Measurements from ENCODE around the gene DND1.
"Not testable (repeated sequence)": the region's sequence is repeated elsewhere in the genome, so short reads cannot be mapped to it uniquely, and the experiment has no call there.

Gene DND1

GRCh38 chr5:140673187-140673976 is at the start of gene DND1:
Gene DND1 (minus strand): TSS chr5:140673576. CDS start chr5:140673542, 34 bp downstream.
- no peak for DNase-seq

- not testable (repeated sequence) for DNase-seq
These were observed 48.0 kb upstream of the DND1 start for GRCh38 chr5:140721395-140721794.

- DNase-seq = not testable (repeated sequence)
These were observed 47.4 kb upstream of the DND1 start for GRCh38 chr5:140720738-140721137.

- no peak for DNase-seq
These were observed 44.9 kb upstream of the DND1 start for GRCh38 chr5:140718266-140718592.

- DNase-seq = not testable (repeated sequence)
These were observed 42.9 kb upstream of the DND1 start for GRCh38 chr5:140716238-140716637.

- no peak for DNase-seq
These were observed 40.3 kb upstream of the DND1 start for GRCh38 chr5:140713562-140714094.

GRCh38 chr5:140711794-140712193 is 38.4 kb upstream of the DND1 start:
- no peak for DNase-seq

- DNase-seq = peak; percentile 82
These were observed 37.6 kb upstream of the DND1 start for GRCh38 chr5:140710899-140711552.

GRCh38 chr5:140708787-140709186 is 35.4 kb upstream of the DND1 start:
- DNase-seq = not testable (repeated sequence)

GRCh38 chr5:140707812-140708211 is 34.4 kb upstream of the DND1 start:
- DNase-seq = no peak

- DNase-seq = peak; percentile 93
These were observed 27.1 kb upstream of the DND1 start, which contains the start of gene ZMAT2 for GRCh38 chr5:140700177-140701144. Gene ZMAT2 (plus strand): TSS chr5:140700447. CDS start chr5:140700461, 14 bp downstream.

GRCh38 chr5:140696891-140697492 is 23.6 kb upstream of the DND1 start:
- DNase-seq = no peak

- no peak for DNase-seq
These were observed 20.9 kb upstream of the DND1 start for GRCh38 chr5:140694276-140694675.

- DNase-seq = peak; percentile 86
These were observed 17.9 kb upstream of the DND1 start, which contains the start of the genes HARS1 and HARS2 for GRCh38 chr5:140690941-140691924. Gene HARS1 (minus strand): TSS chr5:140691370. CDS start chr5:140691304, 66 bp downstream. Gene HARS2 (plus strand): TSS chr5:140691455. CDS start chr5:140691649, 194 bp downstream.

- no peak for DNase-seq
These were observed 17.1 kb upstream of the DND1 start for GRCh38 chr5:140690376-140690932.

GRCh38 chr5:140678993-140679392 is 5.6 kb upstream of the DND1 start:
- DNase-seq = no peak

- no peak for DNase-seq
These were observed 4.6 kb upstream of the DND1 start for GRCh38 chr5:140677947-140678346.

GRCh38 chr5:140674629-140675028 is 1.3 kb upstream of the DND1 start:
- DNase-seq = no peak

- no peak for DNase-seq
These were observed 835 bp upstream of the DND1 start for GRCh38 chr5:140674211-140674610.

GRCh38 chr5:140672455-140673186 is 755 bp downstream of the DND1 start:
- no peak for DNase-seq

Data from NCI-H526 treated with DMSO at 0.1 percent for 48 hours (cell line).